Activated CD4-positive, alpha-beta T cell treated with anti-CD3 and anti-CD28 coated beads for 48 hours (primary cell): ENCODE results near the gene PHKG2.

Experiments used
- DNase-seq: peaks from one replicate; pipeline ENCODE4 v3.0.0-alpha.2; 2020

The PHKG2 gene

DNA sequence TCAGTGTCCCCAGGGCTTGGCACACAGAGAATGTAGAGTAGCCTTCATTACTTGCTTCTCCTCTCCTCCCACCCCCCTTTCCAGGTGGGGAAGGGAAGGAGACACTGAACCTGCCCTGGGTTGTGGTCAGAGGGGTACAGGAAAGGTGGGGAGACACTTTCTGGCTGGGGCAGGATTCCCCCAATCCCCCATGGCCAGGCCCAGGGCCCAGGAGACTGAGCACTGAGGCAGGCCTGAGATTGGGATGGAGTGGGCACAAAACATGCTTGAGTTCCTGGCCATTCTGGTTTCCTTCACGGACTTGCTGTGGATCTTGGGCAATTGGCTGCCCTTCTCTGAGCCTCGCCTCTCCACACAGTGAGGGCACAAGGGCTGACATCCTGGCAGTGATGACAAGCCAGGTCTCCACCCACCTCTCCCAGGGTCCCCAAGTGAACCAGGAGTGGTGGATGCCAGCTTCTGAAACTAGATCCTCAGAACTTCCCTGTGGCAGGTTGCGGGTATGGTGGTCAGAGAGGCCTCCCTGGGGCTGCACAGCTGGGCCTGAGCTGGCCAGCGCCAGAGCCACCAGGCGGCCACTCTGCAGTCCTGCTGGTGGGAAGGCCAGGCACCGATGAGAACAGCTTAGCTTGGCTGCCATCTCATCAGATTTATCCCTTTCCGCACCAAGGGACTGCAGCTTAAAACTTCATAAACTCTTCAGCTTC lies 29.5 kb downstream of the PHKG2 start:
- DNase-seq, result no peak

DNA sequence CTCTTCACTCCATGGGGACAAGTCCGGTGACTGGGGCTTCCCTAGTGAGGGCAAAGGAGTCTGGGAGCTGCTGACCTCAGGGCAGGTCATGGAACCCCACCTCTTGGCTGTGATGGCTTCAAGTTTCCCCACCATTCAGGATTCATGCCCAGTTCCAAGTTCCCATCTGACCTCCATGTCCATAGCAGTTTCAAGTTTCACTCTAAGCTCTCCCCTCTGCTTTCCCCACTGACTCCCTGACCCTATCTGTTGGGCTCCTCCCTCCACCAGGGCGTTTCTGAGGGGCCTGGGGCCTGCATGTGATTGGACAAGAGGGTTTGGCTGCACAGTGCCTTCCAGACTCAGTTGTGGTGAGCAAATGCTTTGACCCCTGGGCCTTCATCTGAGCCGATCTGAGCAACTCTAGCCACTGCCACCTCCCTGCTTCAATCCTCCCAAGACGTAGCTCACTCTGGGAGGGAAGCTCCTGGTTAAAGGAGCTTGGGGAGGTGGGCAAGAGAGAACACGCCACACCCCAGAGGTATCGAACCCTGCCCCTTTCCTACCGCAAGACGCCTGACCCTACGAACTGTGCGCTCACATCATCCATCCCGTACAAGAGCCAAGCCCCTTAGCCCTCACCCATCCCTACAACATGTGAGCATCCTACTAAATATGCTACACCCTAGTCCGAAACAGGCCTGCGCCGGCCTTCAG lies 30.5 kb downstream of the PHKG2 start:
- DNase-seq, result no peak

DNA sequence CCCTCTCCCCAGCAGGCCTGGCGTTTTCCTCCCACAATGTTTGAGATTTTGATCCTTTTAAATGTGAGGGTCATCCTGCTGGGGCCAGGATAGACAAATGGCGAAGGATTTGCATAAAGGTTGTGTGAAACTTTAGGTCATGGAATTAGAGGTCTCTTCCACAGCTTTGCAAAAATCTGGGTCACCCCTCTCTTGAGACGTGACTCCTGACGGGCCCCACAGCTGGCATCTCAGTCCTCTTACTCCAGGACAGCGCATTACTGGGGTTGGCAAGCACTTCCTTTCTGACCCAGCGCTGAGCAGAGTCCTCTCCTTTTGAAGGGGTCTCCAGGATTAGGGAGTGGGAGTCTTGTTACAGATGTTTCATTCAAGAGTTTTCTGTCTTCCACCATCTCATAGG lies 31.4 kb downstream of the PHKG2 start:
- DNase-seq, result no peak

DNA sequence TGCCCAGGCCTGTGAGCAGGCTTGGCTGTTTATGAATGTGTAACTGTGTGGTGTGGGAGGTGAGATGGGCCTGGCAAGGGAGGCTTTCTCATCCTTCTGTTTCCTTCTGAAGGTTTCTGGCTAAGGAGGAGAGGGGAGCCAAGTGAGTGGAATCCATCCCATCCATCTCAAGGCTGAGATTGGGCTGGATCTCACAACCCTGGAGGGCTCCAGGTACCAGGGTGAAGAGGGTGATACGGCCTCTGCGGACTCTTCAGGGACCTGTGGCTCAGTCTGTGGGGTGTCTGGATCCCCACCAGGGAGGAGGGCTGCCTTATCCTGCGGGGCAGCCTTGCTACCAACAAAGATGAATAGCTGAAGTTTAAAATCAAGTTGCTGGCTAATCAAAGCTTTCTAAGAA lies 31.8 kb downstream of the PHKG2 start:
- no peak for DNase-seq

DNA sequence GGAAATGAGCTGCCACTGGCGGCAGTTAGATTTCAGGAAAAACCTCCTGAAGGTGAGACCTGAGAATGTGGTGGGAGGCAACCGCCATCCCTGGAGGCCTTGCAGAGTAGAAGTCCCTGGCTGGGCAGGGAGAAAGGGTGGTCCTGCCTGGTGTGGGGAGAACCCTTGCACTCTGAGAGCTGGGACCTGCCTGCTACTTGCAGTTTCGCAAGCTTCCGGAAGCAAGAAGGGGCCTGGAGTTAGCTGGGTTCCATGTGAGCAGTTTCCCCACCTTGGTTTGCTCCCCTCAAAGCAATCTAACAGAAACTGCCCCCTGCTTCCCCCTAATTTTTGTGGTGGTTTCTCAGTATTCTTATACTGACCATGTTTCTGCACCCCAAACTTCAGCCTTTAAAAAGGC lies 32.3 kb downstream of the PHKG2 start:
- no peak for DNase-seq

DNA sequence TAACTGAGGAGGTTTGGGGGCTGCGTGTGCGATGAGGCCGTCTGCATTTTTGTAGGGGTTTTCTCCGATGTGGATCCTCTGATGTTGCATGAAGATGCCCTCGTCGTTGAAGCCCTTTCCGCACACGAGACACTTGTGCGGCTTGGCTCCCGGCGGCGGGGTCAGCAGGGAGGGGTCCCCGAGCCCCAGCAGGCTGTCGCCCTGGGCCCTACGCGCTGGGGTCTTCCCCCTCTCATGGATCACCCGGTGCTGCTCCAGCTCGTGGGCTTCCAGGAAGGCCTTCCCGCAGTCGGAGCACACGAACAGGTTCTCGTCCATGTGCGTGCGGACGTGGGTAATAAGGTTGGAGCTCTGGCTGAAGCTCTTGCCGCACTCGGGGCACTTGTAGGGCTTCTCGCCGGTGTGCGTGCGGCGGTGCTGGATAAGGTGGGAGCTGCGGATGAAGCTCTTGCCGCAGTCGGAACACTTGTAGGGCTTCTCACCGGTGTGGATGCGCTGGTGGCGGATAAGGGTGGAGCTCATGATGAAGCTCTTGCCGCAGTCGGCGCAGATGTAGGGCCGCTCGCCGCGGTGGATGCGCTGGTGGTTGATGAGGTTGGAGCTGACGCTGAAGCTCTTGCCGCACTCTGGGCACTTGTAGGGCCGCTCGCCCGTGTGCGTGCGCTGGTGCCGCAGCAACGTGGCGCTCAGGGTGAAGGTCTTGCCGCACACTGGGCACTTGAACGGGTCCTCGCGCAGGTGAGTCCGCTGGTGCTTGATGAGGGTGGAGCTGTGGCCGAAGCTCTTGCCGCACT lies 34.5 kb downstream of the PHKG2 start:
- no peak for DNase-seq

DNA sequence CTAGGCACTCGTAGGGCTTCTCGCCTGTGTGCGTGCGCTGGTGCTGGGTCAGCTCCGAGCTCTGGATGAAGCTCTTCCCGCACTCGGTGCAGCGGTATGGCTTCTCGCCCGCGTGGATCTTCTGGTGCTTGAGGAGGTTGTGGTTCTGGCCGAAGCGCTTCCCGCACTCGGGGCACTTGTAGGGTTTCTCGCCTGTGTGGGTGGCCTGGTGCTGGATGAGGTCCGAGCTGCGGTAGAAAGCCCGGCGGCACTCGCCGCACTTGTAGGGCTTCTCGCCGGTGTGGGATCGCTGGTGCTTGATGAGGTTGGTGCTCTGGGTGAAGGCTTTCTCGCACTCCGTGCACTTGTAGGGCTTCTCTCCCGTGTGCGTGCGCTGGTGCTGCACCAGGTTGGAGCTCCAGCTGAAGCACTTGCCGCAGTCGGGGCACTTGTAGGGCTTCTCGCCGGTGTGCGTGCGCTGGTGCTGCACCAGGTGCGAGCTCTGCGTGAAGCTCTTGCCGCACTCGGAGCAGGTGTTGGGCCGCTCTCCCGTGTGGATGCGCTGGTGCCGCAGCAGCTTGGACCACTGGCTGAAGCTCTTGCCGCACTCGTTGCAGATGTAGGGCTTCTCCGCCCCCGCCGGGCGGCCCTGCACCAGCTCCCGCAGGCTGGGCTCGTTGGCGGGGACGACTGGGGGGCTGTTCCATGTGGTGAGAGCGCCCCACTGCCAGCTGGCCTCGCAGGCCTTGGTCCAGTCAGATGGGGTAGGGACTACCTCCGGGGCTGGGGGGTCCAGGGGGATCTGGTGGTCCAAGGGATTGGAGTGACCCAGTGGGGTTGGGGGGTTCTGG lies 35.3 kb downstream of the PHKG2 start:
- no peak for DNase-seq

DNA sequence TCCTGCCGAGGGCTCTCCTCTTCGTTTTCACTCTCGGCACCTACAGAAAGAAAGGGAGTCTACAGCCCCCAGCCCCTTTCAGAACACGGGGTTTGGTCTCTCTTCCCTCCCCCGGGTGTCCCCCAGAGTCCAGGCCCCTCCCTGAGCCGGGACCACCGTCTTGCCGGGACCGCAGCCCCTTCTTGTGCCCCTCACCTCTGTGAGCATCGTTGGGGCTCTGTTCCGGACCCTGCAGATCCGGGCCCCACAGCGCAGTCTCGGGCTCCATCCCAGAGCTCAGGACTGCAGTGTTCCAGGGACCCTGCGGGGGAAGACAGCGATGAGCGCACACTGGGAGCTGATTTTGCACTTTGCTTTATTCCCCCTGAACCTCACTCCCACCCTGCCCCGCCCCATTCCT lies 36.0 kb downstream of the PHKG2 start:
- no peak for DNase-seq

DNA sequence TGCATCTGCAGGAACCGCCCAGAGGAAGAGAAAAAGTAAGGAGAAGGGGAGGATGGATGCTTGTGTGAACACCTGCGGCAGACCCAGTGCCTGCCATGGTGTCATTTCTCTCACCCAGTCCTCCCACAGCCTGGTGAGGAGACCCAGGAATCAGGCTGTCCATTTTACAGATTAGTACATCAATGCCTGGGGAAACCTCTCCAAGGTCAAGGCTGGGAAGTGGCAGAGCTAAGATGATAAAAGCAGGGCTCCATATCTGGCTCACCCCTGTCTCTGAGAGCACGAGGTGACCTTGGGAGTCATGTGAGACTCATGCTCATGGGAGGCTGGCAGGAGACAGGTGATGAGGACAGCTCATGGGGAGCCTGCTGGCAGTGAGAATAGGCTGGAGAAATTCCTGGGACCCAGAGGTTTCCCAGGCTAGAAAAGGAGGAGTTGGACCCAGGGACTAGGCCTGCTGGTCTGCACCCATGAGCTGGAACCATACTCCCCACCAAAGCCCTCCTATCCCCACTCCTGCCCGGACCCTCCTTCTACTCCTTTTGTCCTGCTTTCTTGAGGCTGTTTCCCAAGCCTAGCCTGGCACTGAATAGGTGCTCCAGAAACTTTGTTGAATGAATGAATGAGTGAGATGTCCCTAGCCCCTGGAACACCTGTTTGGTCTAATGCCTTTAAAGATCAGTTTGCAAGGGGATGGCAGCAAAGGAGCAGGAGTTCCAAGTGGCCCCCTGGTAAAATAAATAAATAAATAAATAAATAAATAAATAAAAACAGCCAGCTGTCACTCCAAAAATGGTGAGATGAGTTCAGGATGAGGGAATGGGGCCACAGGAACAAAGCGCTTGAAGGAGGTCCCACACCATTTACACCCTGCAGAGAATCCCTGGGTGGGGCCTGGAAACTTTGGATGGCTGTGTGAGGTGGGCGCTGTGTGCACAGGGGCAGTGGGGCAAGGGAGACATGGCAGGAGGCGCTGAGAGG lies 37.2 kb downstream of the PHKG2 start:
- DNase-seq, result no peak

DNA sequence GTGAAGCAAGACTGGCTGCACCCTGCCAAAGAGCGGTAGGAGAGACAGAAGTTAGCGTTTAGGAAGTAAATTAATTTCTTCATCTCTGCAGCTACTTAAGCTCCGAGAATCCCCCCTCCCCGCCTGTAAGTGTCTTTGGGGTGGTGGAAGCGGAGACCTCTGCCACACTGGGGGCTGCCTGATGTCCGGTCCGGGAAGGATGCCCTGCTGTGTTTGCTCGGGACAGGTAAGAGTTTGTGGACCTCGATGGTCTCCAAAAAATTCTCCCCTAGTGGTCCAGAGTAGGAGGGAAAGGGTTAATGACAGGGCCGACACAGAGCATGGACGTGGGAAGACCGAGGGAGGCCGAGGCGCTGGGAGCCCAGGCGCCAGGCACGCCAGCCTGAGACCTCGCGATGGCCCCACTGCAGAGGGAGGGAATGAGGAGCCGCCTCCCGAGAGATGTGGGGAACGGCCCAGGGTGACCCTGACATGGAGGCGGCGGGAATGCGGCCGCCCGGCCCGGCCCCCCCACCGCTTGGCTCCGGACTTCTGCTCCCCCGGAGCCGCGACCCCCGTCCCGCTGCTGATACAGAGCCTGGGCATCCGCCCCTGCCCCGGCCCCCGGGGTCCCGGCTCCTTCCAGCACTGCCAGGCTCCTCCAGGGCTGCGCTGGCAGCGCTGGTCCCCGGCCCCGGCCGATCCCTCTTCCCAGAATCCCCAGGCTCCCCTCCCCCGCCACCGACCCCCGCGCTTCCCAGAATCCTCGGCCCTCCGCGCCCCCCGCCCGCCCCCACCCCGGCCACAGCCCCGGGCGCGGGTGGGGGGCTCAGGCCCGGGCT lies 38.1 kb downstream of the PHKG2 start:
- peak; percentile 38 for DNase-seq

DNA sequence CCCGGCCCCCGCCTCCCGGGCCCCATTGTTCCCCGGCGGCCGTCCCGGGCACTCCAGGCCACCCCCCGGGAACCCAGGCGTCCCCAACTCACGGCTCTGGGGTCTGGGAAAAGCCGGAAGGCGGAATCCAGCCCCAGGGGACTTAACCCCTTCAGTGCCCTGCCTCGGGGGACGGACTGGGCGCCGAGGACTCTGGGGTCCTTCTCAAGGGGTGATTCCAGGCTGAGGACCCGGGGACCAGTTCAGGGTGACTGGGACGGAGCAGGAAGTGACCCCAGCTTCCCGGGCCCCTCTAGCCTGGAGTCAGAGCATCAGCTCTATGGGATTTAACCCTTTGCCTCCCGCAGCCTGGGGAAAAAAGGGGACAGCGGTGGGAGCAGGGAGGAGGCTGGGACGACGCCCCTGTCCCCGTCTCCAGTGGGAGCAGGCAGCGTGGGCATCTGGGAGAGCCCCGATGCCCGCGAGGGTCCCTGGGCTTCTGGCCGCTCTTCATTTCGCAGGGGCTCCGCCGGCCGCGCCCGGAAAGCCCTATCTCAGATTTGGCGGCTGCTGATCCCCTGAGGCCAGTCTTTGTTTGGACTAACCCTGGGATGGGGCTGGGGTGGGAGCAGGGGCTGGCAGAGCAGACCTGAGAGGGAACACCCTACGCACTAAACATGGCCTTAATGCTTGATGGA lies 38.8 kb downstream of the PHKG2 start, which contains the start of gene ZNF629:
Gene ZNF629, minus strand, starts transcription at position 270 of the 677 bp plus-strand sequence. CDS start 2,723 bp downstream, outside the sequence.
- peak; percentile 44 for DNase-seq

DNA sequence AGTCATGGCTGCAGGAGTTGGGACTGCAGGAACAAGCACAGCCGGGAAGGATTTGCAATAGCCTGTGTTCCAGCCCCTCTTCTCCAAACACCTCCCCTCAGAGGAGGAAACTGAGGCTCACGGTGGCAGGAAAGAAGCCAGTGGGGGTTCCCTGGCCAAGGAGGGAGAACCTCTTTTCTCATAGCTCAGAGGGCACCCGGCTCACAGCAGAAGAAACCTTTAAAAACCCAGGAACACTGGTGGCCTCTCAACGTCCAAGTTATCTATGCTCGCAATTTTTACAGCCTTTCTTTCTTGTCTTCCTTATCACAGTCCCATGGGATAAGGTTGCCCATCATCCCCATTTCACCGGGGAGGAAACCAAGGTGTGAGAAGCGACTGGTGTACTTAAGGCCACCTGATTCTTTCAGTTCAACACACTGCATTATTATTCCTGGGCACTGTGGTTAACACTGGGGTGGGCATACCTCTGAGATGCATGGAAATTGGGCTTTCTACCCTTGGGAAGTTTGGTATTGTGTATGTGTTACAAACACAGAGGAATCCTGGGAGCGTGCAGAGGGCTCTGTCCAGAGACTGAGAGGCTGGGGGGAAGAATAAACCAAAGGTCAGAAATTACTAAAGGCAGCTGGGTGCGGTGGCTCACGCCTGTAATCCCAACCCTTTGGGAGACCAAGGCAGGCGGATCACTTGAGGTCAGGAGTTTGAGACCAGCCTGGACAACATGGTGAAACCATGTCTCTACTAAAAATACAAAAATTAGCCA lies 39.6 kb downstream of the PHKG2 start:
- no peak for DNase-seq

DNA sequence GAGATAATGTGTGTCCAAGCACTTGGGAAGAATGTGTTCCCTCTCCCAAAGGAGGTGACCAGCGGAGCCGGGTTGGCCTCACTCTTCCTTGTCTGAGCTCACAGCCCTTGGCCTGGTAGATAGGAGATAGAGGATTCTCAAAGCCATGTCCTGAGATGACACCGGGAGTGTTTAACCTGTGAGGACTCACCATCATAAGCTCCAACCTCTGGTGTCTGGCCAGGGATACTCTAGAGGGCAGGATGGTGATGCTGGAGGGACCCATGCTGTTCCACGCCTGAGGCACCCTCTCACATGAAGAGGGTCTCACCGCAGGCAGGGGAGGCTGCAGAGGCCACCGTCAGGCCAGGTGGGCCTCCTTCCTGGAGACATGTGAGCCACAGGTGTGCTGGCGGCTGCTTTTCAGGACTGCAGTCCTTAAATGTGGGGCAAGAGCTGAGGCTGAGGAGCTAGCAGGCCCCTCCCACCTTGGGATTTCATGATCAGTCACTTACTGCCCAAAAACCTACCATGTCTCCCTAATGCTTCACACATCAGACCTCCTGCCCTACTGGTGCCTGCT lies 45.4 kb downstream of the PHKG2 start:
- DNase-seq, result no peak

DNA sequence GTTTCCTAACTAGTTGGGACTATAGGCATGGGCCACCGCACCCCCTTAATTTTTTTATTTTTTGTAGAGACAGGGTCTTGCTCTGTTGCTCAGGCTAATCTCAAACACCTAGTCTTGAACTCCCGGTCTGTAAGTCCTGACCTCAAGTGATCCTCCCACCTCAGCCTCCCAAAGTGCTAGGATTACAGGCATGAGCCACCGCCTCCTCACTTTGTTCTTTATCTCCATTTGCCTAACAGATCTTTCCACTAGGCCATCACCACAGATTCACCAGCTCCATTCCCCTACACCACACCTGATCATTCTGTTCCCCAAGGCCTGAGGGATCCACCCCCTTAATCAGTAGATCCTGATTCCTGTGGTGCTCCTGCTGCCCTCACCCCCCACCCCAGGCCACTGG lies 46.4 kb downstream of the PHKG2 start:
- no peak for DNase-seq

DNA sequence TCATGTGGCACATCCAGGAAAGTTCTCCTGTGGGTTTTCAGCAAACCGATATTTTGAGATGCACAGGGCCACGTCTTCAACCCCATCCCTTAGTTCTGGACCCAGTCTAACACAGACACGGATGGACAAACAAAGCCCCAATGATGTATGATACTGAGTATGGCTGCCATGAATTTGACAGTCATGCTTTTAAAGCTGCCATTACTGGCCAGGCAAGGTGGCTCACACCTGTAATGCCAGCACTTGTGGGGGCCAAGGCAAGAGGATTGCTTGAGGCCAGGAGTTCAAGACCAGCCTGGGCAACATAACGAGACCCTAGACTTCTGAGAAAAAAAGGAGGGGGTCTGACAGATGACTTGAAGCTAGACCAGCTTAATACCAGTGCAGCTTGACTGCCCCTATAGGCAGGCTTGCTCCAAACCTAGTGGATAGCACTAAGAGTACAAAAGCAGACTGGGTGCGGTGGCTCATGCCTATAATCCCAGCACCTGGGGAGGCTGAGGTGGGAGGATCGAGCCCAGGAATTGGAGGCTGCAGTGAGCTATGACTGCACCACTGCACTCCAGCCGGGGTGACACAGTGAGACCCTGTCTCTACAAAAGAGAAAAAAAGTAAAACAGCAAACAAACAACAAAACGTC lies 49.6 kb downstream of the PHKG2 start:
- DNase-seq, result no peak
